AG10803 (cell line): ENCODE measurements around the gene PCNX4.

Experiments
- DNase-seq: peaks from one replicate; pipeline ENCODE4 v3.0.0; 2010; ENCODE audit warnings: low read depth
- H3K4me3 ChIP-seq: 2 replicates; pipeline ENCODE4 v1.5.1; 2011; ENCODE audit warnings: mild to moderate bottlenecking, low read length, control low read depth
- TF ChIP-seq, protein P1 (sequence below): conservative IDR thresholded peaks from 2 replicates; pipeline ENCODE4 v1.5.1; 2011; ENCODE audit warnings: mild to moderate bottlenecking, low read length, control low read depth, inconsistent platforms

The PCNX4 gene

DNA sequence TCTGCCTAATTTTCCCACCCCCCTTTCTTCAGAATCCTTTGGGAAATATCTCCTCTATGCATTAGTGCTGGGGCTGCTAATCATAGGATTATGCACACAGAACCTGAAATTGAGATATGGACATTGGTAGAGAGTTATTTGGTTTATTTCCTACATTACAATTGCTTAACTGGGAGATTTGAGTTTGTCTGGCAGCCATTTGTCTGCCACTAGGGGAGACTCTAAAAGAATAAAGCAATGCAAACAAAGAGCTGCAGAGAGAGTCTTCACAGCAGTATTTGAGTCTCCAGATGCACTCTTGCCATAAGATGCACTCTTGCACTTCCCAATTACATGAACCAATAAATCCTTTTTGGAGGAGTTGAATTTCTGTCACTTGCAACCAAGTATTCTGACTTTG lies 12.0 kb upstream of the PCNX4 start:
- TF ChIP-seq, protein P1, sequence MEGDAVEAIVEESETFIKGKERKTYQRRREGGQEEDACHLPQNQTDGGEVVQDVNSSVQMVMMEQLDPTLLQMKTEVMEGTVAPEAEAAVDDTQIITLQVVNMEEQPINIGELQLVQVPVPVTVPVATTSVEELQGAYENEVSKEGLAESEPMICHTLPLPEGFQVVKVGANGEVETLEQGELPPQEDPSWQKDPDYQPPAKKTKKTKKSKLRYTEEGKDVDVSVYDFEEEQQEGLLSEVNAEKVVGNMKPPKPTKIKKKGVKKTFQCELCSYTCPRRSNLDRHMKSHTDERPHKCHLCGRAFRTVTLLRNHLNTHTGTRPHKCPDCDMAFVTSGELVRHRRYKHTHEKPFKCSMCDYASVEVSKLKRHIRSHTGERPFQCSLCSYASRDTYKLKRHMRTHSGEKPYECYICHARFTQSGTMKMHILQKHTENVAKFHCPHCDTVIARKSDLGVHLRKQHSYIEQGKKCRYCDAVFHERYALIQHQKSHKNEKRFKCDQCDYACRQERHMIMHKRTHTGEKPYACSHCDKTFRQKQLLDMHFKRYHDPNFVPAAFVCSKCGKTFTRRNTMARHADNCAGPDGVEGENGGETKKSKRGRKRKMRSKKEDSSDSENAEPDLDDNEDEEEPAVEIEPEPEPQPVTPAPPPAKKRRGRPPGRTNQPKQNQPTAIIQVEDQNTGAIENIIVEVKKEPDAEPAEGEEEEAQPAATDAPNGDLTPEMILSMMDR, result peak; percentile 11
- H3K4me3 ChIP-seq, result no peak overlapping the region
- DNase-seq, result no peak

DNA sequence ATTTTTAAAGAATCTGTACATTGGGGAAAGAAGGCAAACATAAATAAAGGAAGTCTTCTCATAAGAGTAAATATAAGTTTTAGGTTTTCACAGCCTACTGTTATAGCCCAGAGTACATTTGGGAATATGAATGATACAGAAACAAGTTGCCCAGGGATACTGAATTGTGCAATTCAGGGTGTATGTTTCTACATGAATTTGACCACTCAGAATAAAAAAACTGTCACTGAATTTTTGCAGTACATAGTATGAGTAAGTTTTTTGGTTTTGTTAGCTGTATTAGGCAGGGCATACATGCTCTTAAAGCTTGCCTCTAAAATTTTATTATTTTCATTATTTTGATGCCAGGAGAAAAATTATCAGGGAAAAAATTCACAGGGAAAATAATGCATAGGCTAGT lies 6.6 kb upstream of the PCNX4 start:
- H3K4me3 ChIP-seq, result no peak overlapping the region
- TF ChIP-seq, protein P1, result no peak
- peak; percentile 65 for DNase-seq

DNA sequence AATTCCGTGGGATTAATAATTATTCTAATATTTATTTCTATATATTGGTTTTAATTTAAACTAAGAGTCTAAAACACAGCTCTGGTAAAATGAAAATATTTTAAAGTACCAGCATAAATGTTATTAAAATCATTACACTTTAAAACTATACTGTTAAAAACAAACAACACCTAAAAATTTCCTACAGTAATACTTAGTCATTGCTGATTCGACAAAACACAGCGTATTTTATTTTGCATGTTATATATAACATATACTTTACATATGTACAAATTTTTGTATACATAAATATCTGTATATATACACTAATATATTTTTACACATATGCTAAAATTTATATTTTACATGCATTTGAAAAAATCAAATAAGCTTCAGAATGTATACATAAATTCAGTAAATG lies 6.0 kb upstream of the PCNX4 start:
- DNase-seq, result no peak
- TF ChIP-seq, protein P1, result no peak
- H3K4me3 ChIP-seq, result no peak overlapping the region

DNA sequence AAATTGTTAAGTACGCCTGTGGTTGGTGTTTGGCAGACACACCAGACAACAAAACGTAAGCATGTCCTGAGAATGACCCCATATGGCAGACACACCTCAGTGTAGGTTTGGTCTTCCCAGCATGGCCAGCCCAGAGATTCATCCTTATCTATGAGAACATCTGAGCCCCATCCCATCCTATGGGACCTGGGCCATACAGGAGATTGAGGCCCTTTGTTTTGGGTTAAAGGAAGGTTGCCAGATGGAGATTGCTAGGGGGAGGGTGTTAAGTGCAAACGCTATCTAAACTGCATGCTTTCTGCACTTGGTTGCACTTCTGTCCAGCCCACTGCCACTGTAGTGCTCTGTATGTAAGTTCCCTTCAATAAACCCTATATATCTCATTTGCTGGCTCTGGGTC lies 4.1 kb upstream of the PCNX4 start:
- TF ChIP-seq, protein P1, result no peak
- DNase-seq, result no peak
- no peak overlapping the region for H3K4me3 ChIP-seq

DNA sequence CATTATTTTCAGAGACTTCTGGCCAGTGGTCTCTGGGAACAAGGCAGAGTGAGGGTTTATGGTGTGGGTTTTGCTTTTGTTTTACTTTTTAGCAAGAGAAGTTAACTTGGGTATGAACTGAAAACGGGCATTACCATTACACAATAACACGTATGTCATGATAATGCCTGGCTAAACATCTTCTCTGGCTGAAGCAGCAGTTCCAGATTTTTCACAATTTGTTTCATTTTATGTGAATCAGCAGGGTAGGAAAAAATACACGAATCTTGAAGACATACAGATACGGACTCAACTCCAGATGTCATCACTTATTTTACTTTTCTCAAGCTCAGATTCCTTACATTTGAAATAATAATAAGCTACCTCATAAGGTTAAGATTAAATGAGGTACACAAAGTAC lies 2.5 kb upstream of the PCNX4 start:
- no peak overlapping the region for H3K4me3 ChIP-seq
- TF ChIP-seq, protein P1, result no peak

DNA sequence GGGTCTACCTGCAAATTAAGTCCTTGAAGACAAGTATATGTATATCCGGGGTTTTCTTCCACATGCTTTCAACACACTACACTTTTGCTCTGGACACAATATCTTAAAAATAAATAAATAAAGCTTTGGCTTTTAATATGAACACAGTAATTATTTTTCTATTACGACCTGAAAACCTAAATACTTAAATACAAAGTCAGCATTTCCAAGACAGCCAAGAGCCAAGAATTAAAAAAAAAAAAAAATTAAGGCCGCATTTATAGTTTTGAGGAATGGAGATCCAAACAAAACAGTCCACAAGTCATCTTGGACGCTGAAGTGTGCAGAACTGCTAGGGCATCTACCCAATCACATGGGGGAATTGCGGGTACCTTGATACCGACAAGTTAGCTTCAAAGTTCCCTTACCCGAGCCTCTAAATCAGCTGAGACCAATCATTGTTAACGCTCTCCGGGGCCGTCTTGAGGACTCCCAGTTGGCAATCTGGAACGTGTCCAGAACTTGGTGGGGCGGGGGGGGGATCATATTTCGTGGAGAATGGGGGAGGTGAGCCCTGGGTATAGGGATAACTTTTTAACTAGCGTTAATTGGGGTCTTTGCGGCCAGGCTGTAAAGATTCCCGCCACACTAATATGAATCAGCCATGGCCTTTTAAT lies 731 bp upstream of the PCNX4 start:
- peak; percentile 69 for DNase-seq
- peak overlapping the region; percentile 91 for H3K4me3 ChIP-seq
- TF ChIP-seq, protein P1, result no peak

More for the DNA sequence above, 2.5 kb upstream of the PCNX4 start:
- DNase-seq, result peak; percentile 35

DNA sequence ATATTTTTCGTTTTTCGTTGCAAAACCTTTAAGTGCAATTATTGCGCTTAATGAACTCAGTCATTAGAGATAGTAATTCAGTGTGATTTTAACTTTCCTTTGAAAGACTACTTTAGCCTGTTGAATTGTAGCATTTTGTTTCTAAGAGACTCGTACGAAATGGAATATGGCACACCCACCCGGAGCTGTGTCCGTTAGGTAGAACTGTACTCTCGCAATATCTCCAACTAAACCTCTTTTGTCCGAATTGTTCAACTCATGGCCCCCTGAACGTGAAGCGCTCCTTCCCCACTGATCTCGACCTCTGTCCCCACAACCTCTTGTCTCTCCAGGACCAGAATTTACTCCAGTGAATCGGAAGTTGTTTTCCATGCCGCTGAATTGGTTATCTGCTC lies 800 bp downstream of the PCNX4 start:
- TF ChIP-seq, protein P1, result no peak
- DNase-seq, result peak; percentile 44
- peak overlapping the region; percentile 91 for H3K4me3 ChIP-seq
